ELR (cell line): Measurements from ENCODE around the gene ZIC5.

Source experiments
- DNase-seq: peaks from one replicate; pipeline ENCODE4 v3.0.0-alpha.2; 2015; ENCODE audit warnings: low read depth

ZIC5 gene

GRCh38 chr13:99930925-99931324, 40.6 kb downstream of the ZIC5 start:
- DNase-seq: no peak

GRCh38 chr13:99929866-99930265, 41.7 kb downstream of the ZIC5 start:
- DNase-seq: no peak

GRCh38 chr13:99926014-99926731, 45.4 kb downstream of the ZIC5 start:
- peak; percentile 29 for DNase-seq

- no peak for DNase-seq
These were observed 47.5 kb downstream of the ZIC5 start for GRCh38 chr13:99923877-99924582.

GRCh38 chr13:99922631-99923404, 48.7 kb downstream of the ZIC5 start:
- DNase-seq: no peak

GRCh38 chr13:99919132-99919531, 52.4 kb downstream of the ZIC5 start:
- DNase-seq: no peak

GRCh38 chr13:99916366-99917103, 55.0 kb downstream of the ZIC5 start:
- DNase-seq: peak; percentile 79

GRCh38 chr13:99913167-99913566, 58.4 kb downstream of the ZIC5 start:
- DNase-seq: no peak
